NCI-H1436 (cell line): ENCODE results near the gene LRFN2.

ENCODE experiments used
- DNase-seq: peaks from one replicate; lab custom pipeline; 2025; lab: John Stamatoyannopoulos, UW

LRFN2 gene

GRCh38 chr6:40398810-40399477, 188.2 kb downstream of the LRFN2 start:
- DNase-seq = no peak

- DNase-seq = no peak
Observed at GRCh38 chr6:40398034-40398691, 189.0 kb downstream of the LRFN2 start.

GRCh38 chr6:40397287-40398033, 189.7 kb downstream of the LRFN2 start:
- DNase-seq = no peak

- no peak for DNase-seq
Observed at GRCh38 chr6:40395698-40396076, 191.5 kb downstream of the LRFN2 start.

GRCh38 chr6:40395066-40395697, 192.0 kb downstream of the LRFN2 start:
- peak; percentile 35 for DNase-seq

- no peak for DNase-seq
Observed at GRCh38 chr6:40394381-40394780, 192.8 kb downstream of the LRFN2 start.

GRCh38 chr6:40393641-40394040, 193.5 kb downstream of the LRFN2 start:
- no peak for DNase-seq

GRCh38 chr6:40392589-40392988, 194.6 kb downstream of the LRFN2 start:
- no peak for DNase-seq

- DNase-seq = no peak
Observed at GRCh38 chr6:40391851-40392517, 195.2 kb downstream of the LRFN2 start.

- no peak for DNase-seq
Observed at GRCh38 chr6:40391086-40391485, 196.1 kb downstream of the LRFN2 start.

GRCh38 chr6:40390144-40390800, 196.9 kb downstream of the LRFN2 start:
- DNase-seq = no peak

- DNase-seq = no peak
Observed at GRCh38 chr6:40389254-40389653, 197.9 kb downstream of the LRFN2 start.

GRCh38 chr6:40387871-40388264, 199.3 kb downstream of the LRFN2 start:
- DNase-seq = no peak

- DNase-seq = no peak
Observed at GRCh38 chr6:40387127-40387870, 199.9 kb downstream of the LRFN2 start.

GRCh38 chr6:40386200-40386599, 201.0 kb downstream of the LRFN2 start:
- no peak for DNase-seq

GRCh38 chr6:40383348-40384115, 203.6 kb downstream of the LRFN2 start:
- no peak for DNase-seq

- DNase-seq = no peak
Observed at GRCh38 chr6:40380271-40380670, 206.9 kb downstream of the LRFN2 start.

GRCh38 chr6:40379811-40380210, 207.4 kb downstream of the LRFN2 start:
- no peak for DNase-seq

GRCh38 chr6:40378725-40379074, 208.5 kb downstream of the LRFN2 start:
- DNase-seq = no peak

GRCh38 chr6:40378071-40378724, 209.0 kb downstream of the LRFN2 start:
- no peak for DNase-seq
